OCI-LY1 (cell line): Measurements from ENCODE around the gene CNOT8.

Experiments used
- CTCF ChIP-seq: fragments of 200-600 bp; sonication (generic), shearing (Covaris generic); IDR thresholded peaks from 2 replicates; pipeline ENCODE4 v1.5.1; 2017; ENCODE audit warnings: mild to moderate bottlenecking, antibody characterized with exemption, low read length, moderate library complexity, mixed read lengths
- EZH2 ChIP-seq: fragments of 200-600 bp; sonication (generic), shearing (Covaris generic); IDR thresholded peaks from 2 replicates; pipeline ENCODE4 v1.8.0; 2017; ENCODE audit warnings: borderline replicate concordance, mixed run types, mild to moderate bottlenecking, antibody characterized with exemption, low read length, moderate library complexity, mixed read lengths

GRCh38 chr5:154816891-154817492, 41.4 kb upstream of the CNOT8 start:
- TF ChIP-seq CTCF: no peak
- TF ChIP-seq EZH2: no peak
